ENCODE data around the gene CITED4.

- no peak for TF ChIP-seq CTCF (IDR thresholded peaks at IDR 0.05; ENCODE audit: low read length)
- TF ChIP-seq EZH2 (IDR thresholded peaks at IDR 0.05; ENCODE audit: borderline replicate concordance, low read length) = no peak
Observed at GRCh38 chr1:40842207-40842606, 20.0 kb downstream of the CITED4 start.
